ENCODE results near the gene SCN1B.

The SCN1B gene

DNA sequence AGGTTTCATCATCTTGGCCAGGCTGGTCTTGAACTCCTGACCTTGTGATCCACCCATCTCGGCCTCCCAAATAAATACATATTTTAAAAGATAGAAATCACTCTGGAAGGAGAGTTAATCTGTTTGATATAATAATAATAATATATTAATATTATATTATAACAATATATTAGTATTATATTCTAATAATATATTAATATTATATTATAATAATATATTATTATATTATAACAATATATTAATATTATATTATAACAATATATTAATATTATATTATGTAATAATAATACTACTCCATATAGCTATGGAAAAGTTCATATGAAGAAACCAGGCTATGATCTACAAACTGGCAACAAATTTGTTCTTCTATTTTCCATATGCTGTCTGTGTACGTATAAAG lies 28.1 kb downstream of the SCN1B start:
- in situ Hi-C loops (cut with HindIII; ENCODE audit: low pct_ligation_motif_present, low sequenced_read_pairs), result no loop called here
- H3K27ac ChIP-seq, result no peak overlapping the region
- no peaks in the 10 kb centered on the region for H3K36me3 ChIP-seq (replicated peaks)
- no peaks in the 10 kb centered on the region for H3K27me3 ChIP-seq (replicated peaks)
- no peak overlapping the region for H3K4me3 ChIP-seq (ENCODE audit: low read depth, low read length)
- TF ChIP-seq, protein P1, sequence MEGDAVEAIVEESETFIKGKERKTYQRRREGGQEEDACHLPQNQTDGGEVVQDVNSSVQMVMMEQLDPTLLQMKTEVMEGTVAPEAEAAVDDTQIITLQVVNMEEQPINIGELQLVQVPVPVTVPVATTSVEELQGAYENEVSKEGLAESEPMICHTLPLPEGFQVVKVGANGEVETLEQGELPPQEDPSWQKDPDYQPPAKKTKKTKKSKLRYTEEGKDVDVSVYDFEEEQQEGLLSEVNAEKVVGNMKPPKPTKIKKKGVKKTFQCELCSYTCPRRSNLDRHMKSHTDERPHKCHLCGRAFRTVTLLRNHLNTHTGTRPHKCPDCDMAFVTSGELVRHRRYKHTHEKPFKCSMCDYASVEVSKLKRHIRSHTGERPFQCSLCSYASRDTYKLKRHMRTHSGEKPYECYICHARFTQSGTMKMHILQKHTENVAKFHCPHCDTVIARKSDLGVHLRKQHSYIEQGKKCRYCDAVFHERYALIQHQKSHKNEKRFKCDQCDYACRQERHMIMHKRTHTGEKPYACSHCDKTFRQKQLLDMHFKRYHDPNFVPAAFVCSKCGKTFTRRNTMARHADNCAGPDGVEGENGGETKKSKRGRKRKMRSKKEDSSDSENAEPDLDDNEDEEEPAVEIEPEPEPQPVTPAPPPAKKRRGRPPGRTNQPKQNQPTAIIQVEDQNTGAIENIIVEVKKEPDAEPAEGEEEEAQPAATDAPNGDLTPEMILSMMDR (IDR thresholded peaks at IDR 0.05; ENCODE audit: low read depth, low read length, missing control alignments), result no peak
- no peak for DNase-seq

DNA sequence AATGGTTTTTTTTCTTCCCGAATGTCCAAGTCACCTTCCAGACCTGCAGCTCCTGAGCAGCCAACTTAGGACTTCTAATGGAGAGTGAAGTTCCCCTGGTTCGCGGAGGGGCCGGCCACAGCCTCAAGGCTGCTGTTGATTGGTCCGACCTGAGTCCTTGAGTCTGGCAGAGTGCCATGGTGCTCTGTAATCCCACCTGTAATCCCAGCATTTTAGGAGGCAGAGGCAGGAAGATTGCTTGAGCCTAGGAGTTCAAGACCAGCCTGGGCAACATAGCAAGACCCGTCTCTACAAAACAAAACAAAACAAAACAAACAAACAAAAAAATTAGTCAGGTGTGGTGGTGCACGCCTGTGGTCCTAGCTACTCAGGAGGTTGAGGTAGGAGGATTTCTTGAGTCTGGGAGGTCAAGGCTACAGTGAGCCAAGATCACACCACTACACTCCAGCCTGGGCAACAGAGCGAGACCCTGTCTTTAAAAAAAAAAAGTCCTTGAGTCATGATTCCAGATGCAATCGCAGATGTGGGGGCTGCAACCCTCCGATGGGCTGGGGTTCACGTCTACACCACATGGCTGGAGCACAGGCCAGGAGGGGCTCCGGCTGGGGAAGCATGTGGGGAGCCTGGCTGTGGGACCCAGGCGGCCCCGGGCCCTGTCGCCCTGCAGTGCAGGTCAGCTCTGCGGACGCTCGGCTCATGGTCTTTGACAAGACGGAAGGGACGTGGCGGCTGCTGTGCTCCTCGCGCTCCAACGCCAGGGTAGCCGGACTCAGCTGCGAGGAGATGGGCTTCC lies 28.9 kb downstream of the SCN1B start:
- H3K27me3 ChIP-seq (replicated peaks), result no peaks in the 10 kb centered on the region
- no peak overlapping the region for H3K4me3 ChIP-seq (ENCODE audit: low read depth, low read length)
- in situ Hi-C loops (cut with HindIII; ENCODE audit: low pct_ligation_motif_present, low sequenced_read_pairs), result no loop called here
- H3K36me3 ChIP-seq (replicated peaks), result no peaks in the 10 kb centered on the region
- TF ChIP-seq, protein P1 (IDR thresholded peaks at IDR 0.05; ENCODE audit: low read depth, low read length, missing control alignments), result no peak
- DNase-seq, result no peak
- H3K27ac ChIP-seq, result no peak overlapping the region

DNA sequence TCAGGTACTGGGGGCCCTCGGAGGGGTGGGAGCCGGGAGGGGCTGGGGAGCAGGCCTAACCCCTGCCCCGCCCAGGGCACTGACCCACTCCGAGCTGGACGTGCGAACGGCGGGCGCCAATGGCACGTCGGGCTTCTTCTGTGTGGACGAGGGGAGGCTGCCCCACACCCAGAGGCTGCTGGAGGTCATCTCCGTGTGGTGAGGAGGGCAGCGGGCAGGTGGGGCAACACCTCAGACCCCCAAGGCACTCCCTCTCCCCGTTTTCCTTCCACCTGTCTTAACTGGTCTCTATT lies 29.5 kb downstream of the SCN1B start:
- TF ChIP-seq, protein P1 (IDR thresholded peaks at IDR 0.05; ENCODE audit: low read depth, low read length, missing control alignments), result no peak
- Histone ChIP-seq H3K4me3 (ENCODE audit: low read depth, low read length) (no peak overlapping the region), H3K27me3 (replicated peaks) (no peaks in the 10 kb centered on the region), H3K36me3 (replicated peaks) (no peaks in the 10 kb centered on the region), H3K27ac (no peak overlapping the region)
- in situ Hi-C loops (cut with HindIII; ENCODE audit: low pct_ligation_motif_present, low sequenced_read_pairs), result no loop called here
- DNase-seq, result no peak

DNA sequence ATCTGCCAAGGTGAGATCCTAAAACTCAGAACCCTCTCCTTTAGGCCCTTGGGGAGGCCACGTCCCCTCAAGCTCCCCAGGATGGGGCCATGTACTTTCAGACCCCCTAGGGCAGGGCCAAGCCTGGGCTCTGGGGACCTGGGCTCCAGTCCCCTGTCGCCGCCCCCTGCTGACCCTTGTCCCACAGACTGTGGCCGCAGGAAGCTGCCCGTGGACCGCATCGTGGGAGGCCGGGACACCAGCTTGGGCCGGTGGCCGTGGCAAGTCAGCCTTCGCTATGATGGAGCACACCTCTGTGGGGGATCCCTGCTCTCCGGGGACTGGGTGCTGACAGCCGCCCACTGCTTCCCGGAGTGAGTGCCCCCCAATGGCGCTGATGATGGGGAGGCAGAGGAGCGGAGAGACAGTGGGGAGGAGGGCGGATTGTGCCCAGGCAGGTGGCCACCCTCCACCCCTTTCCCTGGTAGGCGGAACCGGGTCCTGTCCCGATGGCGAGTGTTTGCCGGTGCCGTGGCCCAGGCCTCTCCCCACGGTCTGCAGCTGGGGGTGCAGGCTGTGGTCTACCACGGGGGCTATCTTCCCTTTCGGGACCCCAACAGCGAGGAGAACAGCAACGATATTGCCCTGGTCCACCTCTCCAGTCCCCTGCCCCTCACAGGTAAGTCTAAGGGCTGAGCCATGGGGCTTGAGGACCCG lies 30.0 kb downstream of the SCN1B start:
- Histone ChIP-seq H3K36me3 (replicated peaks) (no peaks in the 10 kb centered on the region), H3K27me3 (replicated peaks) (no peaks in the 10 kb centered on the region), H3K4me3 (ENCODE audit: low read depth, low read length) (no peak overlapping the region), H3K27ac (no peak overlapping the region)
- in situ Hi-C loops (cut with HindIII; ENCODE audit: low pct_ligation_motif_present, low sequenced_read_pairs), result no loop called here
- DNase-seq, result no peak
- TF ChIP-seq, protein P1 (IDR thresholded peaks at IDR 0.05; ENCODE audit: low read depth, low read length, missing control alignments), result no peak

DNA sequence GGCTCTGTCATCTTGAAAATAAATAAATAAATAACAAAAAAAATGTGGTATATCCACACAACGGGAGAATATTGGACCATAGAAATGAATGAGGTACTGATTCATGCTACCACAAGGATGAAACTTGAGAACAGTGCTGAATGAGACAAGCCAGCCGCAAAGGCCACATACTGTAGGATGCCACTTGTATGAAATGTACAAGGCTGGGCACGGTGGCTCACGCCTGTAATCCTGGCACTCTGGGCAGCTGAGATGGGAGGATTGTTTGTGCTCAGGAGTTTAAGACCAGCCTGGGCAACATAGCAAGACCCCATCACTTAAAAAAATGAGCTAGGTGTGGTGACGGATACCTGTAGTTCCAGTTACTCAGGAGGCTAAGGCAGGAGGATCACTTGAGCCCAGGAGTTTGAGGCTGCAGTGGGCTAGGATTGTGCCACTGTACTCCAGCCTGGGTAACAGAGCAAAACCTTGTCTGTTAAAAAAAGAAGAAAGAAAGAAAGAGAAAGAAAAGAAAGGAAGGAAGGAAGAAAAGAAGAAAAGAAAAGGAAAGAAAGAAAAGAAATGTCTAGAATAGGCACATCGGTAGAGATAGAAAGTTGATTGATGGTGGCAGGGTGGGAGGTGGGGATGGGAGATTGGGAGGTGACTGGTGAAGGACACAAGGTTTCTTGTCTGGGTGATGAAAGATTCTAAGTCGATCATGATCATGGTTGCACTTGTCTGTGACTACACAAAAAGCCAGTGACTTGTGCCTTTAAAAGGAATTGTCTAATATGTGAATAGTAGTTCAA lies 31.5 kb downstream of the SCN1B start:
- DNase-seq, result no peak
- no peaks in the 10 kb centered on the region for H3K36me3 ChIP-seq (replicated peaks)
- TF ChIP-seq, protein P1 (IDR thresholded peaks at IDR 0.05; ENCODE audit: low read depth, low read length, missing control alignments), result no peak
- in situ Hi-C loops (cut with HindIII; ENCODE audit: low pct_ligation_motif_present, low sequenced_read_pairs), result no loop called here
- no peak overlapping the region for H3K4me3 ChIP-seq (ENCODE audit: low read depth, low read length)
- H3K27me3 ChIP-seq (replicated peaks), result no peaks in the 10 kb centered on the region
- H3K27ac ChIP-seq, result no peak overlapping the region

All from brain microvascular endothelial cell (primary cell).